Type B pancreatic cell (in vitro differentiated cells): ENCODE results near the gene SLC12A3. TPM values are rescaled to one million over a fixed set of nuclear protein-coding genes. Genes with fewer than 3 reads are reported as not detected.

Experiments
- DNase-seq: peaks from one replicate; pipeline ENCODE4 v3.0.0; 2021; ENCODE audit warnings: mixed read lengths; ENCODE audit not compliant: unreplicated experiment; ENCODE audit errors: extremely low spot score
- H3K27ac Mint-ChIP-seq: 2 replicates; pipeline ENCODE4 v1.8.0; 2021; ENCODE audit warnings: mild to moderate bottlenecking, mixed read lengths
- H3K27me3 Mint-ChIP-seq: 2 replicates; pipeline ENCODE4 v1.8.0; 2021; ENCODE audit warnings: mixed read lengths
- H3K36me3 Mint-ChIP-seq: 2 replicates; pipeline ENCODE4 v1.8.0; 2021; ENCODE audit warnings: mixed read lengths
- H3K4me1 Mint-ChIP-seq: one replicate; pipeline ENCODE4 v1.8.0; 2021; ENCODE audit warnings: mixed read lengths; ENCODE audit not compliant: unreplicated experiment
- H3K4me3 Mint-ChIP-seq: 2 replicates; pipeline ENCODE4 v1.8.0; 2021; ENCODE audit warnings: mild to moderate bottlenecking, mixed read lengths
- H3K9me3 Mint-ChIP-seq: 2 replicates; pipeline ENCODE4 v1.8.0; 2021; ENCODE audit warnings: mixed read lengths
- CTCF ChIP-seq: fragments of 200-600 bp; sonication (generic); conservative IDR thresholded peaks from 2 replicates; pipeline ENCODE4 v1.5.0; 2021; ENCODE audit warnings: antibody characterized with exemption, mild to moderate bottlenecking
- total RNA-seq: library from RNA; stranded (reverse); gene quantifications from 2 replicates; pipeline ENCODE4 v1.2.1, GENCODE V29; 2021; ENCODE audit warnings: low replicate concordance

Gene SLC12A3
- total RNA-seq, 1 donor from 2014 or later = 0.31 TPM

- no peak for TF ChIP-seq CTCF
- Mint-ChIP-seq H3K9me3 (no peaks in the 10 kb centered on the region), H3K4me1 (peaks cover 6% of the 10 kb centered on the region), H3K27me3 (no peaks in the 10 kb centered on the region), H3K27ac (no peak overlapping the region), H3K4me3 (no peak overlapping the region), H3K36me3 (no peaks in the 10 kb centered on the region)
- no peak for DNase-seq
Observed at GRCh38 chr16:56877486-56878182, 12.6 kb downstream of the SLC12A3 start.

GRCh38 chr16:56878282-56878854 is 13.4 kb downstream of the SLC12A3 start:
- peaks cover 6% of the 10 kb centered on the region for H3K4me1 Mint-ChIP-seq
- TF ChIP-seq CTCF = no peak

GRCh38 chr16:56879276-56879675 is 14.3 kb downstream of the SLC12A3 start:
- H3K4me1 Mint-ChIP-seq = peaks cover 6% of the 10 kb centered on the region
- H3K27me3 Mint-ChIP-seq = no peaks in the 10 kb centered on the region
- H3K36me3 Mint-ChIP-seq = no peaks in the 10 kb centered on the region
- TF ChIP-seq CTCF = no peak
- H3K4me3 Mint-ChIP-seq = no peak overlapping the region
- no peaks in the 10 kb centered on the region for H3K9me3 Mint-ChIP-seq
- no peak overlapping the region for H3K27ac Mint-ChIP-seq
- no peak for DNase-seq

More at GRCh38 chr16:56878282-56878854, 13.4 kb downstream of the SLC12A3 start:
- H3K36me3 Mint-ChIP-seq = no peaks in the 10 kb centered on the region
- no peaks in the 10 kb centered on the region for H3K9me3 Mint-ChIP-seq
- no peak overlapping the region for H3K4me3 Mint-ChIP-seq
- H3K27ac Mint-ChIP-seq = no peak overlapping the region
- no peak for DNase-seq
- H3K27me3 Mint-ChIP-seq = no peaks in the 10 kb centered on the region

- TF ChIP-seq CTCF = no peak
- Mint-ChIP-seq H3K27ac (no peak overlapping the region), H3K4me1 (peaks cover 1% of the 10 kb centered on the region), H3K9me3 (no peaks in the 10 kb centered on the region), H3K27me3 (no peaks in the 10 kb centered on the region), H3K4me3 (no peak overlapping the region), H3K36me3 (no peaks in the 10 kb centered on the region)
- no peak for DNase-seq
Observed at GRCh38 chr16:56880176-56880575, 15.2 kb downstream of the SLC12A3 start.

- TF ChIP-seq CTCF = no peak
- DNase-seq = no peak
- Mint-ChIP-seq H3K36me3 (no peaks in the 10 kb centered on the region), H3K27me3 (no peaks in the 10 kb centered on the region), H3K4me1 (no peaks in the 10 kb centered on the region), H3K4me3 (no peak overlapping the region), H3K9me3 (no peaks in the 10 kb centered on the region), H3K27ac (no peak overlapping the region)
Observed at GRCh38 chr16:56880685-56881084, 15.7 kb downstream of the SLC12A3 start.
